Fibroblast of lung (primary cell): ENCODE results near the gene ZSCAN30.

Experiments
- EZH2 ChIP-seq: IDR thresholded peaks from 2 replicates; pipeline ENCODE4 v1.5.1; 2012; ENCODE audit warnings: low read length, control low read depth, mild to moderate bottlenecking; ENCODE audit errors: missing control alignments
- TF ChIP-seq, protein P1 (sequence below), 2 donors: IDR thresholded peaks in 1 of 2; conservative IDR thresholded peaks in 1 of 2; 1 replicate in 1 of 2; 2 replicates in 1 of 2; pipeline ENCODE4 v1.5.1; 2011 to 2012; ENCODE audit warnings: low read length in 2 of 2, control low read depth in 1 of 2, inconsistent platforms in 1 of 2, low read depth in 1 of 2, mild to moderate bottlenecking in 1 of 2

DNA sequence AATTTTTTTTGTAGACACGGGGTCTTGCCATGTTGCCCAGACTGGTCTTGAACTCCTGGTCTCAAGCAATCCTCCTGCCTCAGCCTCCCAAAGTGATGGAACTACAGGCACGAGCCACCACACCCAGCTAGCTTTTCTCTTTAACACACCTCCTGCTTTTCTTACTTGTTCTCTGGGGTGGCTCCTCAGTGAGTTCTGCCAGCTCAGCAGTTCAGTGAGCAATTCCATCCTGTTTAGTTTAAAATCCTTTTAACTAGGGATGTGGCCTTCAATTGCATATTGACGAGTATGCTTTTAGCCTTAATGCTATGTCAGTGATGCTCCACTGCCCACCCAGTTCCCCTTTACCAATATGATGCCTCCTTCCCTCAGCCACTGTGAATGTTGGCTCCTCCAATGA is 33.1 kb downstream of the ZSCAN30 start:
- TF ChIP-seq, protein P1, sequence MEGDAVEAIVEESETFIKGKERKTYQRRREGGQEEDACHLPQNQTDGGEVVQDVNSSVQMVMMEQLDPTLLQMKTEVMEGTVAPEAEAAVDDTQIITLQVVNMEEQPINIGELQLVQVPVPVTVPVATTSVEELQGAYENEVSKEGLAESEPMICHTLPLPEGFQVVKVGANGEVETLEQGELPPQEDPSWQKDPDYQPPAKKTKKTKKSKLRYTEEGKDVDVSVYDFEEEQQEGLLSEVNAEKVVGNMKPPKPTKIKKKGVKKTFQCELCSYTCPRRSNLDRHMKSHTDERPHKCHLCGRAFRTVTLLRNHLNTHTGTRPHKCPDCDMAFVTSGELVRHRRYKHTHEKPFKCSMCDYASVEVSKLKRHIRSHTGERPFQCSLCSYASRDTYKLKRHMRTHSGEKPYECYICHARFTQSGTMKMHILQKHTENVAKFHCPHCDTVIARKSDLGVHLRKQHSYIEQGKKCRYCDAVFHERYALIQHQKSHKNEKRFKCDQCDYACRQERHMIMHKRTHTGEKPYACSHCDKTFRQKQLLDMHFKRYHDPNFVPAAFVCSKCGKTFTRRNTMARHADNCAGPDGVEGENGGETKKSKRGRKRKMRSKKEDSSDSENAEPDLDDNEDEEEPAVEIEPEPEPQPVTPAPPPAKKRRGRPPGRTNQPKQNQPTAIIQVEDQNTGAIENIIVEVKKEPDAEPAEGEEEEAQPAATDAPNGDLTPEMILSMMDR (conservative IDR thresholded peaks at IDR 0.05 in 1 of 2, IDR thresholded peaks at IDR 0.05 in 1 of 2; ENCODE audit: low read depth in 1 of 2, low read length in 2 of 2): no peak
- no peak for TF ChIP-seq EZH2
